Measurements from ENCODE around the gene OTC. TPM values are rescaled to one million over a fixed set of nuclear protein-coding genes. Genes with fewer than 3 reads are reported as not detected.

Gene OTC
- total RNA-seq, 2 donors from 2014 or later: 1.8 to 3.6 TPM

- Histone ChIP-seq H3K27me3 (no peaks in the 10 kb centered on the region), H3K27ac (no peak overlapping the region), H3K36me3 (replicated peaks in 1 of 2; ENCODE audit: insufficient read depth in 1 of 2, low read depth in 2 of 2) (no peaks in the 10 kb centered on the region), H3K4me3 (no peak overlapping the region), H3K4me1 (no peaks in the 10 kb centered on the region), H3K9me3 (no peaks in the 10 kb centered on the region)
- 91 to 95% methylated on average over 4 of the region's 4 CpGs for WGBS, 2 donors
- ATAC-seq (no peak), DNase-seq (no peak)
- intact Hi-C loops (cut with DNase I): no loop called here
- TF ChIP-seq CTCF (IDR thresholded peaks at IDR 0.05) (no peak), POLR2A (IDR thresholded peaks at IDR 0.05) (no peak)
These were observed 39.2 kb upstream of the OTC start for GRCh38 chrX:38313190-38313589.

GRCh38 chrX:38315186-38315585, 37.2 kb upstream of the OTC start:
- Histone ChIP-seq H3K27me3 (no peaks in the 10 kb centered on the region), H3K4me3 (no peak overlapping the region), H3K27ac (no peak overlapping the region), H3K36me3 (replicated peaks in 1 of 2; ENCODE audit: insufficient read depth in 1 of 2, low read depth in 2 of 2) (no peaks in the 10 kb centered on the region), H3K4me1 (no peaks in the 10 kb centered on the region), H3K9me3 (no peaks in the 10 kb centered on the region)
- DNase-seq (no peak), ATAC-seq (no peak)
- WGBS, 2 donors: 95 to 97% methylated on average over 7 of the region's 7 CpGs
- intact Hi-C loops (cut with DNase I): no loop called here
- TF ChIP-seq CTCF (IDR thresholded peaks at IDR 0.05) (no peak), POLR2A (IDR thresholded peaks at IDR 0.05) (no peak)

GRCh38 chrX:38318196-38318595, 34.2 kb upstream of the OTC start:
- Histone ChIP-seq H3K27ac (peak overlapping the region in 1 of 4 donors; percentile 28), H3K9me3 (no peaks in the 10 kb centered on the region), H3K36me3 (replicated peaks in 1 of 2; ENCODE audit: insufficient read depth in 1 of 2, low read depth in 2 of 2) (no peaks in the 10 kb centered on the region), H3K27me3 (no peaks in the 10 kb centered on the region), H3K4me1 (no peaks in the 10 kb centered on the region), H3K4me3 (no peak overlapping the region)
- ATAC-seq (no peak), DNase-seq (no peak)
- intact Hi-C loops (cut with DNase I): no loop called here
- TF ChIP-seq POLR2A (IDR thresholded peaks at IDR 0.05) (no peak), CTCF (IDR thresholded peaks at IDR 0.05) (no peak)
- 12 to 13% methylated on average over 3 of the region's 3 CpGs for WGBS, 2 donors

GRCh38 chrX:38318606-38319005, 33.8 kb upstream of the OTC start:
- Histone ChIP-seq H3K36me3 (replicated peaks in 1 of 2; ENCODE audit: insufficient read depth in 1 of 2, low read depth in 2 of 2) (no peaks in the 10 kb centered on the region), H3K4me1 (no peaks in the 10 kb centered on the region), H3K9me3 (no peaks in the 10 kb centered on the region), H3K4me3 (no peak overlapping the region), H3K27me3 (no peaks in the 10 kb centered on the region), H3K27ac (peak overlapping the region in 1 of 4 donors; percentile 28)
- DNase-seq: no peak
- peak; percentile 76 for ATAC-seq
- TF ChIP-seq POLR2A (IDR thresholded peaks at IDR 0.05) (no peak), CTCF (IDR thresholded peaks at IDR 0.05) (no peak)
- 11 to 26% methylated on average over 3 to 4 of the region's 4 CpGs for WGBS, 2 donors
- intact Hi-C loops (cut with DNase I): no loop called here

- H3K9me3 ChIP-seq: no peaks in the 10 kb centered on the region
- no peaks in the 10 kb centered on the region for H3K36me3 ChIP-seq (replicated peaks in 1 of 2; ENCODE audit: insufficient read depth in 1 of 2, low read depth in 2 of 2)
- ATAC-seq (no peak), DNase-seq (no peak)
- no peaks in the 10 kb centered on the region for H3K4me1 ChIP-seq
- intact Hi-C loops (cut with DNase I): loop anchor here (10.0 kb wide), 1 partner anchor 56 kb away; no protein-coding TSS in a partner anchor
- H3K4me3 ChIP-seq: no peak overlapping the region
- TF ChIP-seq POLR2A (IDR thresholded peaks at IDR 0.05): no peak
- no peak for TF ChIP-seq CTCF (IDR thresholded peaks at IDR 0.05)
- no peak overlapping the region for H3K27ac ChIP-seq
- WGBS, 2 donors: 83 to 96% methylated on average over 5 of the region's 5 CpGs
- H3K27me3 ChIP-seq: no peaks in the 10 kb centered on the region
These were observed 31.6 kb upstream of the OTC start for GRCh38 chrX:38320819-38321218.

All from body of pancreas (tissue), 4 donors.